ENCODE measurements around the gene KANSL1.
A peak's percentile ranks its signal among the peaks of the same experiment; 100 is the strongest.

Gene KANSL1

DNA sequence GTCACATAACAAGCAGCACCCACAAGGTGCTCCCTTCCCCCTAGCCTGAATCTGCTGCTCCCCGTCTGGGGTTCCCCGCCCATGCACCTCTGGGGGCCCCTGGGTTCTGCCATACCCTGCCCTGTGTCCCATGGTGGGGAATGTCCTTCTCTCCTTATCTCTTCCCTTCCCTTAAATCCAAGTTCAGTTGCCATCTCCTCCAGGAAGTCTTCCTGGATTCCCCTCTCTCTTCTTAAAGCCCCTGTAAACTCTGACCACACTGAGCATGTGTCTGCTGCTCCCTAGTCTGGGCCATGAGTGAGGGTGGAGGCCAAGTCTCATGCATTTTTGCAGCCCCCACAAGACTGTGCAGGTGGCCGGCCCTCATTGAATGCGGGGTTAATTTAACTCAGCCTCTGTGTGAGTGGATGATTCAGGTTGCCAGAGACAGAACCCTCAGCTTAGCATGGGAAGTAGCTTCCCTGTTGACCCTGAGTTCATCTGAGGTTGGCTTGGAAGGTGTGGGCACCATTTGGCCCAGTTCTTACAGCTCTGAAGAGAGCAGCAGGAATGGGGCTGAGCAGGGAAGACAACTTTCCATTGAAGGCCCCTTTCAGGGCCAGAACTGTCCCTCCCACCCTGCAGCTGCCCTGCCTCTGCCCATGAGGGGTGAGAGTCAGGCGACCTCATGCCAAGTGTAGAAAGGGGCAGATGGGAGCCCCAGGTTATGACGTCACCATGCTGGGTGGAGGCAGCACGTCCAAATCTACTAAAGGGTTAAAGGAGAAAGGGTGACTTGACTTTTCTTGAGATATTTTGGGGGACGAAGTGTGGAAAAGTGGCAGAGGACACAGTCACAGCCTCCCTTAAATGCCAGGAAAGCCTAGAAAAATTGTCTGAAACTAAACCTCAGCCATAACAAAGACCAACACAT is 194.0 kb downstream of the KANSL1 start, which contains the start of gene STH:
Gene STH (plus strand): TSS at position 264 of the 913 bp plus-strand sequence. CDS start 30 bp downstream, at position 294.
- DNase-seq (ENCODE audit: low read depth, low spot score): no peak

- DNase-seq (ENCODE audit: low read depth, low spot score): peak; percentile 66
Observed at GRCh38 chr17:45997624-45998023, 195.6 kb downstream of the KANSL1 start.

DNA sequence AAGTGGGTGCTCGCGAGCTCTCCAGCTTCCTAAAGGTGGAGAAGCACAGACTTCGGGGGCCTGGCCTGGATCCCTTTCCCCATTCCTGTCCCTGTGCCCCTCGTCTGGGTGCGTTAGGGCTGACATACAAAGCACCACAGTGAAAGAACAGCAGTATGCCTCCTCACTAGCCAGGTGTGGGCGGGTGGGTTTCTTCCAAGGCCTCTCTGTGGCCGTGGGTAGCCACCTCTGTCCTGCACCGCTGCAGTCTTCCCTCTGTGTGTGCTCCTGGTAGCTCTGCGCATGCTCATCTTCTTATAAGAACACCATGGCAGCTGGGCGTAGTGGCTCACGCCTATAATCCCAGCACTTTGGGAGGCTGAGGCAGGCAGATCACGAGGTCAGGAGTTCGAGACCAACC is 196.1 kb downstream of the KANSL1 start:
- DNase-seq (ENCODE audit: low read depth, low spot score): no peak

- no peak for DNase-seq (ENCODE audit: low read depth, low spot score)
Observed at GRCh38 chr17:45996282-45996937, 196.8 kb downstream of the KANSL1 start.

DNA sequence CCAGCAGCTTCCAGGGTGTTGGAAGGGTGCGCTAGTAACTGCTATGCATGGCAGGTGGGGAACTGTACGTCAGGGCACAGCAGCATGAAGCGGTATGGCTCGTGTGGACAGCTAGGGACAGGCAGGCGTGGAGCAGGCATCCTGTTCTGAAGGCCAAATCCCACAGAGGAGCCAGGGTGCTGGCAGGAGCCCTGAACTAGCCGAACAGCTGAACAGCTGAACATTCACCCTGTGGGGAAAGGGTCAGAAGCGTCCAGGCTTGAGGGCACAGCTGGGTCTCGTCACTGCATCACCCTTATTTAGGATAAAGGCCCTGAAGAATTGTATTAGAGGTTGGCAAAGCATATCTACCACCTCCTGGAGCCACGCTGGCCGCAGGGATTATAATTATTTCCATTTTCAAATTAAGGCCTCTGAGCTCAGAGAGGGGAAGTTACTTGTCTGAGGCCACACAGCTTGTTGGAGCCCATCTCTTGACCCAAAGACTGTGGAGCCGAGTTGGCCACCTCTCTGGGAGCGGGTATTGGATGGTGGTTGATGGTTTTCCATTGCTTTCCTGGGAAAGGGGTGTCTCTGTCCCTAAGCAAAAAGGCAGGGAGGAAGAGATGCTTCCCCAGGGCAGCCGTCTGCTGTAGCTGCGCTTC is 197.5 kb downstream of the KANSL1 start:
- no peak for DNase-seq (ENCODE audit: low read depth, low spot score)

GRCh38 chr17:45994987-45995386 is 198.2 kb downstream of the KANSL1 start:
- no peak for DNase-seq (ENCODE audit: low read depth, low spot score)

GRCh38 chr17:45993962-45994627 is 199.1 kb downstream of the KANSL1 start:
- DNase-seq (ENCODE audit: low read depth, low spot score): no peak

GRCh38 chr17:45992904-45993303 is 200.3 kb downstream of the KANSL1 start:
- no peak for DNase-seq (ENCODE audit: low read depth, low spot score)

- no peak for DNase-seq (ENCODE audit: low read depth, low spot score)
Observed at GRCh38 chr17:45992175-45992574, 201.1 kb downstream of the KANSL1 start.

DNA sequence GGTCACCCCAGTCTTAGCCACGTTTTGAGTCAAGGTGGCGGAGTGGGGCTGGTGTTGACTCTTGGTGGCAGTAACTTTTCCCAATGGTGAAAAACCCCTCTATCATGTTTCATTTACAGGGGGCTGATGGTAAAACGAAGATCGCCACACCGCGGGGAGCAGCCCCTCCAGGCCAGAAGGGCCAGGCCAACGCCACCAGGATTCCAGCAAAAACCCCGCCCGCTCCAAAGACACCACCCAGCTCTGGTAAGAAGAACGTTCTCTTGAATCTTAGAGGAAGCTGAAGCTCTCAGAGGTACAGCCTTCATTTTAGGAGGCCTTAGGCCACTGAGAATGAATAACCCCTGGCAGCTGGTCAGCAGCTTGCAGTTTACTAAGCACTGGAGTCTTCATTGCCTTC is 201.9 kb downstream of the KANSL1 start:
- DNase-seq (ENCODE audit: low read depth, low spot score): no peak

DNA sequence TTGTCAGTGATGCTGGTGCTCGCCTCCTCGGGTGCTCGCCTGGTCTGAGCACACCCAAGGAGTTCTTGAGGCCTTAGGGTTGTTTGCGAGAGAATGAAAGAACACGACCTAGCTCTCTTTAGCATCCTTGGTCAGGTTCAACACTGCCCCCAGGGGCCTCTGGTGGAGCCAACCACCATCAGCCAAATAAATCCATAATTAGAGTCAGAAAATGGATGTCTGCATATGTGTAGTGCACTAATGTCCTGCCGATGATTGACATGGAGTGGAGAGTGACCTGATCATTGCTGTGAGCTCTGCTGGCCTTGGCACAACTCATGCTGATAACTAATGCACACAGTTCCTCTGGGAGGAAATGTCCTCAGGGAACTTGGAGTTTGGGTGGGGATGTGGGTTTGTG is 202.3 kb downstream of the KANSL1 start:
- no peak for DNase-seq (ENCODE audit: low read depth, low spot score)

- no peak for DNase-seq (ENCODE audit: low read depth, low spot score)
Observed at GRCh38 chr17:45989759-45990158, 203.5 kb downstream of the KANSL1 start.

- DNase-seq (ENCODE audit: low read depth, low spot score): no peak
Observed at GRCh38 chr17:45987706-45988105, 205.5 kb downstream of the KANSL1 start.

DNA sequence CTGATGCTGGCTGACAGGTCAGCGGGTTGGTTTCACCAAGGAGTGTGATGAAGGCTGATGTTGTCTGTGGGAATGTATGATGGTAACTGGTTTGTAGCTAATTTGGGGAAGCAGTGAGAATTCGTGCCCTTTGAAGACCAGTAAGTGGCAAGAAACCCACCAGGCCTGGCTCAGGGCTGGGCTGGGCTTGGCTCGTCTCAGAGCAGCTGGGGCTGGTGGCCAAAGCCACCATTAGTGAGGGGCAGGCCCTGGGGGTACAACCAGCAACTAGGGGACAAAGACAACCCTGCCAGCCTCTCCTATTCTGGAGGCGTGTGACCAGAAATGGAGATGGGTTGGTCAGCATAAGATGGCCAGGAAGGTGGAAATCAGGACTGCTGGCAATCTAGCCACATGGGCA is 207.2 kb downstream of the KANSL1 start:
- DNase-seq (ENCODE audit: low read depth, low spot score): no peak

GRCh38 chr17:45985447-45985846 is 207.8 kb downstream of the KANSL1 start:
- no peak for DNase-seq (ENCODE audit: low read depth, low spot score)

DNA sequence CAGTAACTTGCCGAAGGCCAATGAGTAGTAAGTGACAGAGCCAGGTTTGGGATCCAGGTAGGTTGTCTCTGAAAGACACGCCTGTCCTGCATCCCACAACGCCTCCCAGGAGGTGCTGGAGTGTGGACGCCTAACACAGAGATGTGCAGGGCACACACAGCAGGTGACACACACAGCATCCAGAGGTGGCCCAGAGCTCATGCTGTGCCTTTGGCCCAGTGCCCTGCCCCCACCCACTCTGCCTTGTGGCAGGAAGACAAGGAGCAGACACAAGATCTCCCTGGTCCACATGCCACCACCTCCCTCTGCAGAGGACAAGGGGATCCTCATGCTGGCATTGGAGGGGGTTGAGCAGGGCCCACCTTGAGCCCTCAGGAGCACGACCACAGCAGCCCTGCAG is 208.9 kb downstream of the KANSL1 start:
- no peak for DNase-seq (ENCODE audit: low read depth, low spot score)

DNA sequence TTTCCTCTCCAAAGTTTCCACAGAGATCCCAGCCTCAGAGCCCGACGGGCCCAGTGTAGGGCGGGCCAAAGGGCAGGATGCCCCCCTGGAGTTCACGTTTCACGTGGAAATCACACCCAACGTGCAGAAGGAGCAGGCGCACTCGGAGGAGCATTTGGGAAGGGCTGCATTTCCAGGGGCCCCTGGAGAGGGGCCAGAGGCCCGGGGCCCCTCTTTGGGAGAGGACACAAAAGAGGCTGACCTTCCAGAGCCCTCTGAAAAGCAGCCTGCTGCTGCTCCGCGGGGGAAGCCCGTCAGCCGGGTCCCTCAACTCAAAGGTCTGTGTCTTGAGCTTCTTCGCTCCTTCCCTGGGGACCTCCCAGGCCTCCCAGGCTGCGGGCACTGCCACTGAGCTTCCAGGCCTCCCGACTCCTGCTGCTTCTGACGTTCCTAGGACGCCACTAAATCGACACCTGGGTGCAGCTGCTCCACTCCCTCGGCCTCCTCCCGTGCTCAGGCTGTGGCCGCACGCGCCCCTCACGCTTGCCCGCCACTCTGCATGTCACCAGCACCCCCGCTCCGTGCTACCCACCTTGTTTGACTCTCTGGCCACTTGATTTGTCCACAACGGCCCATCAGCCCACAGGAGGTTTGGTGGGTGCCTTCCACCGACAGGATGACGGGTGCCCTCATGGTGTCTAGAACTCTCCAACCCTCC is 209.5 kb downstream of the KANSL1 start:
- no peak for DNase-seq (ENCODE audit: low read depth, low spot score)

DNA sequence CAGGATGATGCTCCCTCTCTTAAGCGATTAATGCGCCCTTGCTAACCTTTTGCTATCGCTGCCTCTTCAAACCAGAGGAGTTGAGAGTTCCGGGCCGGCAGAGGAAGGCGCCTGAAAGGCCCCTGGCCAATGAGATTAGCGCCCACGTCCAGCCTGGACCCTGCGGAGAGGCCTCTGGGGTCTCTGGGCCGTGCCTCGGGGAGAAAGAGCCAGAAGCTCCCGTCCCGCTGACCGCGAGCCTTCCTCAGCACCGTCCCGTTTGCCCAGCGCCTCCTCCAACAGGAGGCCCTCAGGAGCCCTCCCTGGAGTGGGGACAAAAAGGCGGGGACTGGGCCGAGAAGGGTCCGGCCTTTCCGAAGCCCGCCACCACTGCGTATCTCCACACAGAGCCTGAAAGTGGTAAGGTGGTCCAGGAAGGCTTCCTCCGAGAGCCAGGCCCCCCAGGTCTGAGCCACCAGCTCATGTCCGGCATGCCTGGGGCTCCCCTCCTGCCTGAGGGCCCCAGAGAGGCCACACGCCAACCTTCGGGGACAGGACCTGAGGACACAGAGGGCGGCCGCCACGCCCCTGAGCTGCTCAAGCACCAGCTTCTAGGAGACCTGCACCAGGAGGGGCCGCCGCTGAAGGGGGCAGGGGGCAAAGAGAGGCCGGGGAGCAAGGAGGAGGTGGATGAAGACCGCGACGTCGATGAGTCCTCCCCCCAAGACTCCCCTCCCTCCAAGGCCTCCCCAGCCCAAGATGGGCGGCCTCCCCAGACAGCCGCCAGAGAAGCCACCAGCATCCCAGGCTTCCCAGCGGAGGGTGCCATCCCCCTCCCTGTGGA is 210.2 kb downstream of the KANSL1 start:
- no peak for DNase-seq (ENCODE audit: low read depth, low spot score)

DNA sequence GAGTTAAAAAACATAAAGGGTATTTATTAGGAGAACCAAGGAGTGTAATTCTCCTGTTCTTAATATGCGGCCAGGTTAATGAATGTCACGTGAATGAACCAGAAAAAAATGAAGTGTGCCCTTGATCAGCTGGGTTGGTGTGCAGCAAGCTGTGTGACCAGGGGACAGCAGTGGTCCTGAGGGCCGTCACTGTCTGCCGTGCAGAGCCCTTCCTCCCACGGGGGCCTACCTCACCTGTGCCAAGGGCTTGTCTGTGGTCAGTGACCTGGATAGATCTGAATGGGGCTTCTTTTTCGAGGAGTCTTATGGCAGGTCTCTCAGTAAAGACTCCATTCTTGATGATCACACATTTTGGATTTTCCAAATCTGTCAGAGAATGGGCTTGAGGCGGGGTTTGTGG is 211.9 kb downstream of the KANSL1 start:
- no peak for DNase-seq (ENCODE audit: low read depth, low spot score)

GRCh38 chr17:45980855-45981254 is 212.4 kb downstream of the KANSL1 start:
- no peak for DNase-seq (ENCODE audit: low read depth, low spot score)
